GM21529 (cell line): Measurements from ENCODE around the gene SLC44A4.
"Not testable (repeated sequence)": the region's sequence is repeated elsewhere in the genome, so short reads cannot be mapped to it uniquely, and the experiment has no call there.

ENCODE experiments used
- ATAC-seq: cut with Tn5 transposase; IDR thresholded peaks from one replicate; pipeline ENCODE4 v1.9.1; 2021; ENCODE audit not compliant: unreplicated experiment

The SLC44A4 gene

GRCh38 chr6:31880616-31881015 is 1.8 kb upstream of the SLC44A4 start:
- no peak for ATAC-seq

GRCh38 chr6:31879901-31880300 is 1.1 kb upstream of the SLC44A4 start:
- ATAC-seq, result no peak

- no peak for ATAC-seq
These were observed 346 bp upstream of the SLC44A4 start for GRCh38 chr6:31879143-31879542.

- no peak for ATAC-seq
These were observed 575 bp downstream of the SLC44A4 start for GRCh38 chr6:31878222-31878621.

GRCh38 chr6:31877651-31878161 is 1.1 kb downstream of the SLC44A4 start:
- no peak for ATAC-seq

GRCh38 chr6:31877125-31877650 is 1.6 kb downstream of the SLC44A4 start:
- ATAC-seq, result no peak

GRCh38 chr6:31876357-31876756 is 2.4 kb downstream of the SLC44A4 start:
- no peak for ATAC-seq

- ATAC-seq, result no peak
These were observed 2.9 kb downstream of the SLC44A4 start for GRCh38 chr6:31875877-31876276.

- ATAC-seq, result no peak
These were observed 3.8 kb downstream of the SLC44A4 start for GRCh38 chr6:31874836-31875572.

- ATAC-seq, result no peak
These were observed 4.6 kb downstream of the SLC44A4 start for GRCh38 chr6:31874084-31874670.

- ATAC-seq, result no peak
These were observed 7.6 kb downstream of the SLC44A4 start for GRCh38 chr6:31871046-31871659.

- ATAC-seq, result no peak
These were observed 8.3 kb downstream of the SLC44A4 start for GRCh38 chr6:31870385-31870921.

GRCh38 chr6:31869343-31869742 is 9.5 kb downstream of the SLC44A4 start:
- ATAC-seq, result no peak

- not testable (repeated sequence) for ATAC-seq
These were observed 10.2 kb downstream of the SLC44A4 start for GRCh38 chr6:31868658-31868971.

- no peak for ATAC-seq
These were observed 13.3 kb downstream of the SLC44A4 start for GRCh38 chr6:31865205-31866118.

- ATAC-seq, result no peak
These were observed 14.0 kb downstream of the SLC44A4 start for GRCh38 chr6:31864818-31865204.

- ATAC-seq, result not testable (repeated sequence)
These were observed 14.7 kb downstream of the SLC44A4 start for GRCh38 chr6:31864123-31864562.

- ATAC-seq, result peak; percentile 91
These were observed 16.2 kb downstream of the SLC44A4 start, which contains the start of gene NEU1 for GRCh38 chr6:31862344-31863235. Gene NEU1 (minus strand): TSS chr6:31862821. CDS start chr6:31862776, 45 bp downstream.

GRCh38 chr6:31861919-31862343 is 16.9 kb downstream of the SLC44A4 start:
- no peak for ATAC-seq
